ENCODE measurements around the gene RAC2. TPM values are rescaled to one million over a fixed set of nuclear protein-coding genes. Genes with fewer than 3 reads are reported as not detected.

RAC2 gene
- total and polyA plus RNA-seq, 3 experiments from 2014 or later, result 433 to 1,206 (median 452) TPM

GRCh38 chr22:37180531-37181231 lies 63.4 kb downstream of the RAC2 start:
- peaks cover 0 to 8% of the 10 kb centered on the region in 2 donors for H3K27me3 Mint-ChIP-seq
- H3K4me3 ChIP-seq (ENCODE audit: low read length), result no peak overlapping the region
- H3K9me3 ChIP-seq (ENCODE audit: low read length), result no peaks in the 10 kb centered on the region
- H3K4me1 Mint-ChIP-seq, result peaks cover 38 to 79% (median 43%) of the 10 kb centered on the region in 3 donors
- H3K4me1 ChIP-seq (ENCODE audit: insufficient read depth, low read length), result peaks cover 32% of the 10 kb centered on the region
- H3K27me3 ChIP-seq (ENCODE audit: insufficient read depth, low read length, poor library complexity, severe bottlenecking), result no peaks in the 10 kb centered on the region
- H3K36me3 Mint-ChIP-seq, result peaks cover 0 to 11% (median 6%) of the 10 kb centered on the region in 3 donors
- peak overlapping the region in 1 of 8 donors; percentile 82 for H3K27ac Mint-ChIP-seq
- CTCF ChIA-PET, result interaction anchor here (0.8 to 1.1 kb wide), 2 partner anchors 11 to 14 kb away, joined by 3 read pairs; no protein-coding TSS in a partner anchor
- H3K9me3 Mint-ChIP-seq, result no peaks in the 10 kb centered on the region
- no peak overlapping the region for H3K4me3 Mint-ChIP-seq
- H3K27ac ChIP-seq (ENCODE audit: low read depth, low read length), result no peak overlapping the region
- H3K36me3 ChIP-seq (ENCODE audit: insufficient read depth, low read length), result no peaks in the 10 kb centered on the region
- no peak for DNase-seq
- POLR2A ChIA-PET, result no interaction called here

GRCh38 chr22:37179622-37180420 lies 64.2 kb downstream of the RAC2 start:
- Mint-ChIP-seq H3K27me3 (peaks cover 0 to 8% of the 10 kb centered on the region in 2 donors), H3K27ac (peak overlapping the region in 4 of 8 donors; percentile 75 to 79 (median 76))

GRCh38 chr22:37179126-37179470 lies 65.0 kb downstream of the RAC2 start:
- H3K27me3 ChIP-seq (ENCODE audit: insufficient read depth, low read length, poor library complexity, severe bottlenecking), result no peaks in the 10 kb centered on the region
- CTCF ChIA-PET, result interaction anchor here (2.5 to 2.8 kb wide), 2 partner anchors 13 to 18 kb away, joined by 10 read pairs; no protein-coding TSS in a partner anchor
- H3K27me3 Mint-ChIP-seq, result peaks cover 0 to 8% of the 10 kb centered on the region in 2 donors
- H3K27ac ChIP-seq (ENCODE audit: low read depth, low read length), result no peak overlapping the region
- H3K36me3 ChIP-seq (ENCODE audit: insufficient read depth, low read length), result no peaks in the 10 kb centered on the region
- POLR2A ChIA-PET, result no interaction called here
- no peak overlapping the region for H3K4me3 ChIP-seq (ENCODE audit: low read length)
- no peaks in the 10 kb centered on the region for H3K9me3 ChIP-seq (ENCODE audit: low read length)
- no peak overlapping the region for H3K4me3 Mint-ChIP-seq
- peaks cover 0 to 25% (median 14%) of the 10 kb centered on the region in 3 donors for H3K36me3 Mint-ChIP-seq
- H3K27ac Mint-ChIP-seq, result peak overlapping the region in 1 of 8 donors; percentile 75
- DNase-seq, result peak in 1 of 5 donors; percentile 29
- peaks cover 16% of the 10 kb centered on the region for H3K4me1 ChIP-seq (ENCODE audit: insufficient read depth, low read length)
- H3K9me3 Mint-ChIP-seq, result no peaks in the 10 kb centered on the region
- H3K4me1 Mint-ChIP-seq, result peaks cover 35 to 72% (median 36%) of the 10 kb centered on the region in 3 donors

More at GRCh38 chr22:37179622-37180420, 64.2 kb downstream of the RAC2 start:
- Histone ChIP-seq H3K4me3 (ENCODE audit: low read length) (no peak overlapping the region), H3K27me3 (ENCODE audit: insufficient read depth, low read length, poor library complexity, severe bottlenecking) (no peaks in the 10 kb centered on the region), H3K27ac (ENCODE audit: low read depth, low read length) (no peak overlapping the region), H3K9me3 (ENCODE audit: low read length) (no peaks in the 10 kb centered on the region), H3K4me1 (ENCODE audit: insufficient read depth, low read length) (peaks cover 23% of the 10 kb centered on the region), H3K36me3 (ENCODE audit: insufficient read depth, low read length) (no peaks in the 10 kb centered on the region)
- H3K9me3 Mint-ChIP-seq, result no peaks in the 10 kb centered on the region
- POLR2A ChIA-PET, result no interaction called here
- DNase-seq, result peak in 1 of 5 donors; percentile 42
- H3K4me1 Mint-ChIP-seq, result peaks cover 33 to 73% (median 36%) of the 10 kb centered on the region in 3 donors
- CTCF ChIA-PET, result interaction anchor here (0.8 to 2.5 kb wide), 3 partner anchors 10 to 14 kb away, joined by 3 to 10 read pairs (median 3); no protein-coding TSS in a partner anchor
- H3K36me3 Mint-ChIP-seq, result peaks cover 0 to 18% (median 8%) of the 10 kb centered on the region in 3 donors
- no peak overlapping the region for H3K4me3 Mint-ChIP-seq

- H3K36me3 Mint-ChIP-seq, result peaks cover 0 to 27% (median 14%) of the 10 kb centered on the region in 3 donors
- peaks cover 33 to 67% (median 34%) of the 10 kb centered on the region in 3 donors for H3K4me1 Mint-ChIP-seq
- peak overlapping the region in 3 of 8 donors; percentile 56 to 93 (median 81) for H3K27ac Mint-ChIP-seq
- POLR2A ChIA-PET, result no interaction called here
- H3K4me3 Mint-ChIP-seq, result no peak overlapping the region
- H3K9me3 ChIP-seq (ENCODE audit: low read length), result no peaks in the 10 kb centered on the region
- H3K27me3 Mint-ChIP-seq, result peaks cover 0 to 8% of the 10 kb centered on the region in 2 donors
- H3K9me3 Mint-ChIP-seq, result no peaks in the 10 kb centered on the region
- H3K4me1 ChIP-seq (ENCODE audit: insufficient read depth, low read length), result peaks cover 10% of the 10 kb centered on the region
- no peak overlapping the region for H3K4me3 ChIP-seq (ENCODE audit: low read length)
- CTCF ChIA-PET, result interaction anchor here (1.2 to 2.8 kb wide), 3 partner anchors 12 to 21 kb away, joined by 3 to 10 read pairs (median 10); no protein-coding TSS in a partner anchor
- H3K36me3 ChIP-seq (ENCODE audit: insufficient read depth, low read length), result no peaks in the 10 kb centered on the region
- no peaks in the 10 kb centered on the region for H3K27me3 ChIP-seq (ENCODE audit: insufficient read depth, low read length, poor library complexity, severe bottlenecking)
- DNase-seq, result peak in 1 of 5 donors; percentile 44
- H3K27ac ChIP-seq (ENCODE audit: low read depth, low read length), result no peak overlapping the region
These were observed 65.5 kb downstream of the RAC2 start for GRCh38 chr22:37178350-37179125.

- Mint-ChIP-seq H3K9me3 (no peaks in the 10 kb centered on the region), H3K27me3 (peaks cover 0 to 8% of the 10 kb centered on the region in 2 donors), H3K27ac (peak overlapping the region in 6 of 8 donors; percentile 37 to 83 (median 67)), H3K4me3 (no peak overlapping the region), H3K36me3 (peaks cover 0 to 34% (median 18%) of the 10 kb centered on the region in 3 donors), H3K4me1 (peaks cover 31 to 65% (median 35%) of the 10 kb centered on the region in 3 donors)
- no peak for DNase-seq
- ChIA-PET CTCF (interaction anchor here (0.6 to 2.8 kb wide), 4 partner anchors 12 to 68 kb away, joined by 3 to 10 read pairs (median 6); no protein-coding TSS in a partner anchor), POLR2A (no interaction called here)
- H3K27ac ChIP-seq (ENCODE audit: low read depth, low read length), result no peak overlapping the region
- H3K4me3 ChIP-seq (ENCODE audit: low read length), result no peak overlapping the region
- peaks cover 6% of the 10 kb centered on the region for H3K4me1 ChIP-seq (ENCODE audit: insufficient read depth, low read length)
- no peaks in the 10 kb centered on the region for H3K27me3 ChIP-seq (ENCODE audit: insufficient read depth, low read length, poor library complexity, severe bottlenecking)
- no peaks in the 10 kb centered on the region for H3K9me3 ChIP-seq (ENCODE audit: low read length)
- no peaks in the 10 kb centered on the region for H3K36me3 ChIP-seq (ENCODE audit: insufficient read depth, low read length)
These were observed 66.3 kb downstream of the RAC2 start for GRCh38 chr22:37177755-37178154.

- no peak overlapping the region for H3K4me3 ChIP-seq (ENCODE audit: low read length)
- no peaks in the 10 kb centered on the region for H3K9me3 ChIP-seq (ENCODE audit: low read length)
- no peaks in the 10 kb centered on the region for H3K27me3 ChIP-seq (ENCODE audit: insufficient read depth, low read length, poor library complexity, severe bottlenecking)
- ChIA-PET CTCF (interaction anchor here (0.6 to 2.8 kb wide), 4 partner anchors 11 to 67 kb away, joined by 3 to 10 read pairs (median 6); no protein-coding TSS in a partner anchor), POLR2A (no interaction called here)
- peaks cover 6% of the 10 kb centered on the region for H3K4me1 ChIP-seq (ENCODE audit: insufficient read depth, low read length)
- H3K36me3 ChIP-seq (ENCODE audit: insufficient read depth, low read length), result no peaks in the 10 kb centered on the region
- Mint-ChIP-seq H3K36me3 (peaks cover 0 to 37% (median 18%) of the 10 kb centered on the region in 3 donors), H3K27me3 (peaks cover 0 to 8% of the 10 kb centered on the region in 2 donors), H3K4me3 (peak overlapping the region in 2 of 7 donors; percentile 28 to 31), H3K27ac (peak overlapping the region in 5 of 8 donors; percentile 21 to 83 (median 78)), H3K9me3 (no peaks in the 10 kb centered on the region), H3K4me1 (peaks cover 29 to 64% (median 38%) of the 10 kb centered on the region in 3 donors)
- H3K27ac ChIP-seq (ENCODE audit: low read depth, low read length), result no peak overlapping the region
- no peak for DNase-seq
These were observed 66.8 kb downstream of the RAC2 start for GRCh38 chr22:37177221-37177620.

- no peak overlapping the region for H3K27ac ChIP-seq (ENCODE audit: low read depth, low read length)
- no peak overlapping the region for H3K4me3 ChIP-seq (ENCODE audit: low read length)
- no peaks in the 10 kb centered on the region for H3K9me3 ChIP-seq (ENCODE audit: low read length)
- Mint-ChIP-seq H3K4me3 (no peak overlapping the region), H3K36me3 (peaks cover 0 to 42% (median 18%) of the 10 kb centered on the region in 3 donors), H3K27me3 (peaks cover 0 to 8% of the 10 kb centered on the region in 2 donors), H3K27ac (peak overlapping the region in 6 of 8 donors; percentile 43 to 94 (median 84)), H3K4me1 (peaks cover 28 to 62% (median 44%) of the 10 kb centered on the region in 3 donors), H3K9me3 (no peaks in the 10 kb centered on the region)
- H3K27me3 ChIP-seq (ENCODE audit: insufficient read depth, low read length, poor library complexity, severe bottlenecking), result no peaks in the 10 kb centered on the region
- DNase-seq, result no peak
- H3K36me3 ChIP-seq (ENCODE audit: insufficient read depth, low read length), result no peaks in the 10 kb centered on the region
- CTCF ChIA-PET, result interaction anchor here (2.2 to 2.8 kb wide), 2 partner anchors 10 to 21 kb away, joined by 8 to 10 read pairs; no protein-coding TSS in a partner anchor
- H3K4me1 ChIP-seq (ENCODE audit: insufficient read depth, low read length), result peaks cover 6% of the 10 kb centered on the region
- POLR2A ChIA-PET, result interaction anchor here (0.7 kb wide), 1 partner anchor 10 kb away, joined by 3 read pairs; no protein-coding TSS in a partner anchor
These were observed 67.5 kb downstream of the RAC2 start for GRCh38 chr22:37176464-37177061.
